GM23338 (cell line): ENCODE results near the gene PGLYRP4. TPM values are rescaled to one million over a fixed set of nuclear protein-coding genes. Genes with fewer than 3 reads are reported as not detected.

Source experiments
- ATAC-seq: fragments of 200-7000 bp; cut with Tn5 transposase; 3 replicates; pipeline ENCODE4 v1.9.1; 2020
- DNase-seq: peaks from one replicate; pipeline ENCODE4 v3.0.0-alpha.2; 2015; ENCODE audit warnings: low spot score
- H2AFZ ChIP-seq: fragments of 200-600 bp; sonication (generic); 2 replicates; pipeline ENCODE4 v1.8.0; 2016; ENCODE audit warnings: antibody characterized with exemption, mild to moderate bottlenecking, moderate library complexity
- H3F3A ChIP-seq: fragments of 200-600 bp; sonication (generic); replicated peaks from 2 replicates; pipeline ENCODE4 v1.8.0; 2017; ENCODE audit warnings: antibody characterized with exemption, mixed run types, low read depth
- H3K27ac ChIP-seq: fragments of 200-600 bp; sonication (generic); 2 replicates; pipeline ENCODE4 v1.6.1; 2016; ENCODE audit warnings: low read depth
- H3K27me3 ChIP-seq: fragments of 200-600 bp; sonication (generic); 2 replicates; pipeline ENCODE4 v1.8.0; 2016; ENCODE audit warnings: mild to moderate bottlenecking, mixed run types, moderate library complexity; ENCODE audit not compliant: insufficient read depth
- H3K36me3 ChIP-seq: fragments of 200-600 bp; sonication (generic); 2 replicates; pipeline ENCODE4 v1.8.0; 2016; ENCODE audit warnings: mild to moderate bottlenecking; ENCODE audit not compliant: insufficient read depth
- H3K4me1 ChIP-seq: fragments of 200-600 bp; sonication (generic); 2 replicates; pipeline ENCODE4 v1.8.0; 2016; ENCODE audit warnings: mild to moderate bottlenecking, moderate library complexity; ENCODE audit not compliant: insufficient read depth
- H3K4me2 ChIP-seq: fragments of 200-600 bp; sonication (generic); 2 replicates; pipeline ENCODE4 v1.7.1; 2017; ENCODE audit warnings: mixed run types
- H3K4me3 ChIP-seq: fragments of 200-600 bp; sonication (generic); 2 replicates; pipeline ENCODE4 v1.6.1; 2016; ENCODE audit warnings: mixed run types
- H3K79me2 ChIP-seq: fragments of 200-600 bp; sonication (generic); replicated peaks from 2 replicates; pipeline ENCODE4 v1.8.0; 2017; ENCODE audit warnings: mild to moderate bottlenecking; ENCODE audit not compliant: insufficient read depth
- H3K9me2 ChIP-seq: fragments of 200-600 bp; sonication (generic); 2 replicates; pipeline ENCODE4 v1.8.0; 2017; ENCODE audit not compliant: insufficient read depth
- H4K20me1 ChIP-seq: fragments of 200-600 bp; sonication (generic); replicated peaks from 2 replicates; pipeline ENCODE4 v1.8.0; 2017; ENCODE audit warnings: mild to moderate bottlenecking; ENCODE audit not compliant: insufficient read depth
- H3K27ac Mint-ChIP-seq: 2 replicates; pipeline ENCODE4 v1.8.0; 2020; ENCODE audit warnings: inconsistent platforms, mild to moderate bottlenecking, moderate library complexity, mixed read lengths
- H3K27me3 Mint-ChIP-seq: 3 replicates; pipeline ENCODE4 v1.8.0; 2022; ENCODE audit warnings: low read depth, mild to moderate bottlenecking, moderate library complexity, mixed read lengths, inconsistent platforms; ENCODE audit not compliant: insufficient read depth, poor library complexity
- H3K36me3 Mint-ChIP-seq: 3 replicates; pipeline ENCODE4 v1.8.0; 2021; ENCODE audit warnings: low read depth, mild to moderate bottlenecking, inconsistent platforms, moderate library complexity, mixed read lengths
- H3K4me1 Mint-ChIP-seq: 3 replicates; pipeline ENCODE4 v1.8.0; 2020; ENCODE audit warnings: mild to moderate bottlenecking, inconsistent platforms, mixed read lengths
- H3K4me3 Mint-ChIP-seq: 3 replicates; pipeline ENCODE4 v1.8.0; 2021; ENCODE audit warnings: moderate library complexity, mild to moderate bottlenecking, inconsistent platforms, mixed read lengths
- H3K9me3 Mint-ChIP-seq: 3 replicates; pipeline ENCODE4 v1.8.0; 2020; ENCODE audit warnings: moderate library complexity, mild to moderate bottlenecking, inconsistent platforms, mixed read lengths
- CREB1 ChIP-seq: fragments of 250-450 bp; sonication (Bioruptor Pico); IDR thresholded peaks from 2 replicates; pipeline ENCODE4 v1.5.0; 2020; ENCODE audit warnings: low read depth, mild to moderate bottlenecking, moderate library complexity
- CTCF ChIP-seq, 2 experiments: fragments of 200-600 bp in 1 of 2; sonication (generic) in 1 of 2; conservative IDR thresholded peaks; 2 replicates each; pipeline versions ENCODE4 v1.5.1 to v1.6.1; 2016 to 2017; ENCODE audit warnings: antibody characterized with exemption in 2 of 2, low read depth in 2 of 2, mild to moderate bottlenecking in 2 of 2, moderate library complexity in 1 of 2
- ETS1 ChIP-seq: IDR thresholded peaks from 2 replicates; pipeline ENCODE4 v1.6.1; 2016; ENCODE audit warnings: antibody characterized with exemption
- EZH2 ChIP-seq: fragments of 200-600 bp; sonication (generic); IDR thresholded peaks from one replicate; pipeline ENCODE4 v1.8.0; 2017; ENCODE audit warnings: antibody characterized with exemption, mild to moderate bottlenecking, low read depth; ENCODE audit not compliant: unreplicated experiment
- EZH2phosphoT487 ChIP-seq: fragments of 200-600 bp; sonication (generic); IDR thresholded peaks from one replicate; pipeline ENCODE4 v1.8.1; 2018; ENCODE audit warnings: antibody characterized with exemption; ENCODE audit not compliant: unreplicated experiment
- JUNB ChIP-seq: IDR thresholded peaks from one replicate; pipeline ENCODE4 v1.6.1; 2016; ENCODE audit warnings: antibody characterized with exemption; ENCODE audit not compliant: unreplicated experiment
- NANOG ChIP-seq: IDR thresholded peaks from 2 replicates; pipeline ENCODE4 v1.6.1; 2016; ENCODE audit warnings: antibody characterized with exemption, borderline replicate concordance
- POLR2AphosphoS5 ChIP-seq: IDR thresholded peaks from 2 replicates; pipeline ENCODE4 v1.6.1; 2016; ENCODE audit warnings: antibody characterized with exemption, low read depth
- REST ChIP-seq: IDR thresholded peaks from one replicate; pipeline ENCODE4 v1.6.1; 2018; ENCODE audit warnings: antibody characterized with exemption; ENCODE audit not compliant: unreplicated experiment
- STAT1 ChIP-seq: IDR thresholded peaks from one replicate; pipeline ENCODE4 v1.6.1; 2016; ENCODE audit warnings: antibody characterized with exemption; ENCODE audit not compliant: unreplicated experiment
- ZNF114 ChIP-seq: fragments of 250-450 bp; sonication (Bioruptor Pico); IDR thresholded peaks from 2 replicates; pipeline ENCODE4 v1.5.0; 2020; ENCODE audit warnings: mild to moderate bottlenecking, moderate library complexity
- ZNF331 ChIP-seq: fragments of 250-450 bp; sonication (Bioruptor Pico); IDR thresholded peaks from 2 replicates; pipeline ENCODE4 v1.5.0; 2020; ENCODE audit warnings: low read depth, mild to moderate bottlenecking, moderate library complexity
- ZNF462 ChIP-seq: fragments of 250-450 bp; sonication (Bioruptor Pico); IDR thresholded peaks from 2 replicates; pipeline ENCODE4 v1.5.0; 2020; ENCODE audit warnings: mild to moderate bottlenecking, moderate library complexity
- polyA plus RNA-seq: library from polyadenylated mRNA; unstranded; fragments of >200 nt; fragmentation: Nextera tagmentation; extraction: Ambion mirVana; gene quantifications from 2 replicates; pipeline ENCODE4 v1.2.1, GENCODE V29; 2016
- total RNA-seq: library from RNA; depleted of rRNA; stranded (reverse); fragments of >200 nt; shearing (Covaris generic); gene quantifications from 2 replicates; pipeline ENCODE4 v1.2.3, GENCODE V29; 2014

Gene PGLYRP4
- total and polyA plus RNA-seq, 2 experiments from 2014 or later = not detected

- H3K4me1 Mint-ChIP-seq = no peaks in the 10 kb centered on the region
- Histone ChIP-seq H3K4me2 (no peak overlapping the region), H3K79me2 (no peaks in the 10 kb centered on the region), H3F3A (no peaks in the 10 kb centered on the region), H2AFZ (no peak overlapping the region), H3K27ac (no peak overlapping the region), H3K36me3 (no peaks in the 10 kb centered on the region), H3K4me3 (no peak overlapping the region), H3K9me2 (no peaks in the 10 kb centered on the region; the same call in 1 of the 2 replicates), H4K20me1 (no peaks in the 10 kb centered on the region), H3K27me3 (no peaks in the 10 kb centered on the region), H3K4me1 (no peaks in the 10 kb centered on the region)
- TF ChIP-seq EZH2 (no peak), STAT1 (no peak), NANOG (no peak), CTCF (conservative IDR thresholded peaks at IDR 0.05; ENCODE audit: low read depth in 2 of 2) (no peak), EZH2phosphoT487 (no peak), ZNF462 (CRISPR knock-in tag) (no peak), ZNF331 (CRISPR knock-in tag) (no peak), ZNF114 (CRISPR knock-in tag) (no peak), REST (no peak), JUNB (no peak), CREB1 (CRISPR knock-in tag) (no peak), POLR2AphosphoS5 (no peak), ETS1 (no peak)
- H3K27ac Mint-ChIP-seq = no peak overlapping the region
- H3K9me3 Mint-ChIP-seq = no peaks in the 10 kb centered on the region
- peaks cover 3% of the 10 kb centered on the region for H3K27me3 Mint-ChIP-seq
- no peaks in the 10 kb centered on the region for H3K36me3 Mint-ChIP-seq
- DNase-seq (no peak), ATAC-seq (no peak)
- no peak overlapping the region for H3K4me3 Mint-ChIP-seq
Observed at GRCh38 chr1:153364766-153365666, 16.4 kb upstream of the PGLYRP4 start.
